ENCODE data around the gene E2F4. TPM values are rescaled to one million over a fixed set of nuclear protein-coding genes. Genes with fewer than 3 reads are reported as not detected.

Gene E2F4
- total RNA-seq, 1 donor from 2014 or later, result 47.1 TPM

DNA sequence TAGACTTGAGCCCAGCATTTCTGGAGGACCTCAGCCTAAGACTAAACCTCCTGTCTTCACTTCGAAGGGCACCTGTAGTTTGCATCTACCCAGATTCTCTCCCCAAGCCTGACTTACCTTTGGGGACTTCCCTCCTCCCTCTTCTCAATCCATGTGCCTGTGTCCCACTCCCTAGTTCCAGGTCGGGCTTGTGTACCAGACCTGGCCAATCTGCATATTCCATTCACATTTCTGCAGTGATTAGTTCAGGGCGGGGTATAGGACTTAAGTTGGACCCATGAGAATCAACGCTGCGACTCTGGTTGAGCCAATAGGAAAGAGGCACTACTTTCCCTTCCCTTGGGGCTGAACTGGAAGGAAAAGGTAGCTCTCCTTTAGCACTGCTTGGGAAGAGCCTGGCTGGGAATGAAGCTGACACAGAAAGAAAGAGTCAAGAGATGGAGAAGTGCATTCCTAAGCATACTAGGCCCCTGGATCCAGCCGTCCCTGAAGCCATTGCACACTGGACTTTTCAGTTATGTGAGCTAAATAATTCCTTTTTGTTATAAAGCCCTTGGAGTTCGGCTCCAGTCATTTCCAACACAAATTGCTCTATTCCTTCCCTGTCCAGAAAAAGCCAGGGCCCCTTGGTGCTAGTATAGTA lies 34.7 kb upstream of the E2F4 start:
- DNase-seq (ENCODE audit: low read depth), result no peak
- H3K27me3 ChIP-seq (ENCODE audit: control insufficient read depth, insufficient read depth, low read length), result no peaks in the 10 kb centered on the region
- no peak for FAIRE-seq
- peaks cover 2% of the 10 kb centered on the region for H3K36me3 ChIP-seq (ENCODE audit: control insufficient read depth, insufficient read depth, low read length)
- H3K4me3 ChIP-seq (ENCODE audit: low read depth, low read length), result no peak overlapping the region
- no peak for TF ChIP-seq CTCF (IDR thresholded peaks at IDR 0.05; ENCODE audit: insufficient read depth, low read length, severe bottlenecking)

DNA sequence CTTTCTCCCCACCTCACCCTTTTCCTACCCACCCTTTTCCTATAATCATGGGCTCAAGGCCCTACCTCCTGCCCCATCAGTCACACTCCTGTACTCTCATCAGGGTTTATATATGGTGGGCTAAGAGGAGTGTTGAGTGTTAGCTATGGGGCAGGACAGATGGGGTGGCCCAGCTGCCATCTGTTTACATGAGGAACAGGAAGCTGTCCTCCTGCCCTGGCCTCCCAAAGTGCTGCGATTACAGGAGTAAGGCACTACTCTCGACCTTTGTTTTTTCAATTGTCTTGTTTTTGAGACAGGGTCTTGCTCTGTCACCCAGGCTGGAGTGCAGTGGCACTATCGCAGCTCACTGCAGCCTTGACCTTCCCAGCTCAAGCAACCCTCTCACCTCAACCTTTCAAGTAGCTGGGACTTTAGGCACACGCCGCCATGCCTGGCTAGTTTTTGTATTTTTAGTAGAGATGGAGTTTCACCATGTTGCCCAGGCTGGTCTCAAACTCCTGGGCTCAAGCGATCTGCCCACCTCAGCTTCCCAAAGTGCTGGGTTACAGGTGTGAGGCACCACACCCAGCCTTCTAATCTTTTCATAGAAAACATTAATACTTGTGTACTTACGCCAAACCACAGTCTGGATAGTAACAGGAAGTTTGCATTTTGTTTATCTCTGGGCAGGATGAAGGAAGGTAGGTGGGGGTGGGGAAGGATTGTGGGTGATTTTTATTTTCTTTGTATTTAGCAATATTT lies 33.9 kb upstream of the E2F4 start:
- FAIRE-seq, result no peak
- H3K36me3 ChIP-seq (ENCODE audit: control insufficient read depth, insufficient read depth, low read length), result peaks cover 2% of the 10 kb centered on the region
- no peak overlapping the region for H3K4me3 ChIP-seq (ENCODE audit: low read depth, low read length)
- H3K27me3 ChIP-seq (ENCODE audit: control insufficient read depth, insufficient read depth, low read length), result no peaks in the 10 kb centered on the region
- no peak for TF ChIP-seq CTCF (IDR thresholded peaks at IDR 0.05; ENCODE audit: insufficient read depth, low read length, severe bottlenecking)
- peak; percentile 59 for DNase-seq (ENCODE audit: low read depth)

DNA sequence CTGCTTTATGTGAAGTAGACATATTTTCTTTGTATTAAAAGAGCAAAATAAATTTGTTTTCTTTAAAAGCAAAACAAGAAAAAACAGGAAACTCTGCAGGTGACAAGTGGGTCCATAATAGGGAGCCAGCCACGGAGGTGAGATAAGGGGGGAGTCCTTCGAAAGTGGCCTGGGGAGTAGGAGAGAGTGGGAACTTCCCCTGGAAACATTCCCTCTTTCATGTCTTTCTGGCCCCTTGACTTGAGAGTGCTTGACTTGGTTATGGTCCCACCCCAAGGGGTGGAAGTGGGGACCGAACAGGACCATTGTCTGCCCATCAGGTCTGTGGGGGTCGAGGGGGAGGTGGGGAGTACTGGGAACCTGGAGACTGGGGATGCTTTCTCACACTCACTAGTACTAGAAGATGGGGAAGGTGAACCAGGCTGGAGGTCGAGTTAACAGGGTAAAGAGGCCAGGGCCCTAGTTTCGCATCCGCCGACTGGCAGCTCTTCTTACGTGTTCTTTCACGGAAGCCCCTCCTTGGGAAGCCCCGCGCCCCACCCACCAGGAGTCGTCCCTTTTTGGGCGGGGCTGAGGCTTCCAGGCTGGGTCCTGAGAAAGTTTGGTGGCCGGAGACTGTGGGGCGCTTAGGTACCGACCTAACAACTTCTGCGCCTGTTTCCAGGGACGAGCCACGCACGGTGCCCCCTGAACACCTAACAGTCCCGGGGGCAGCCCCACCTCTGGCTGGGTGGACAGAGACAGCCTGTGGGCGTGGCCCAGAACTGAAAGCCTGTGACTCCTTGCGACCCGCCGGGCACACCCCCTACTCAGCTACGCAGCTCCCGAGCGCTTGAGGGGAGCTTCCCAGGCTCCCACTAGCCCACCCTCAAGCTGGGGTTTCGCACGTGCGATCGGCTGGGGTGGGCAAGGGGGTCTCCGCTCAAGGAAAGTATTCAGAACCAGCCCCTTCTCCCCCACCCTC lies 33.0 kb upstream of the E2F4 start:
- no peak for FAIRE-seq

GRCh38 chr16:67161595-67162058 lies 30.3 kb upstream of the E2F4 start:
- Histone ChIP-seq H3K27me3 (ENCODE audit: control insufficient read depth, insufficient read depth, low read length) (peaks cover 14% of the 10 kb centered on the region), H3K4me3 (ENCODE audit: low read depth, low read length) (no peak overlapping the region)

More for the DNA sequence above, 33.0 kb upstream of the E2F4 start:
- peaks cover 2% of the 10 kb centered on the region for H3K36me3 ChIP-seq (ENCODE audit: control insufficient read depth, insufficient read depth, low read length)
- no peak for TF ChIP-seq CTCF (IDR thresholded peaks at IDR 0.05; ENCODE audit: insufficient read depth, low read length, severe bottlenecking)
- DNase-seq (ENCODE audit: low read depth), result peak; percentile 48
- peak overlapping the region; percentile 98 for H3K4me3 ChIP-seq (ENCODE audit: low read depth, low read length)
- no peaks in the 10 kb centered on the region for H3K27me3 ChIP-seq (ENCODE audit: control insufficient read depth, insufficient read depth, low read length)

More at GRCh38 chr16:67161595-67162058, 30.3 kb upstream of the E2F4 start:
- H3K36me3 ChIP-seq (ENCODE audit: control insufficient read depth, insufficient read depth, low read length), result peaks cover 2% of the 10 kb centered on the region
- TF ChIP-seq CTCF (IDR thresholded peaks at IDR 0.05; ENCODE audit: insufficient read depth, low read length, severe bottlenecking), result no peak
- DNase-seq (ENCODE audit: low read depth), result no peak
- no peak for FAIRE-seq
